HEK293T (cell line): ENCODE results near the gene CLEC4F.

Source experiments
- CTCF ChIA-PET: fragments of 350-600 bp; formaldehyde crosslinking; extraction: SDS; loops from one replicate; lab custom pipeline; 2021; ENCODE audit warnings: antibody characterized with exemption, inconsistent platforms; lab: Yijun Ruan, JAX
- POLR2A ChIA-PET: fragments of 350-600 bp; formaldehyde crosslinking; extraction: SDS; loops from one replicate; lab custom pipeline; 2020; ENCODE audit warnings: antibody characterized with exemption, inconsistent platforms; lab: Yijun Ruan, JAX
- DNase-seq: peaks from one replicate; pipeline ENCODE4 v3.0.0; 2012; ENCODE audit warnings: mixed read lengths; ENCODE audit errors: extremely low spot score
- ARNT ChIP-seq: fragments of 450-650 bp; IDR thresholded peaks from 2 replicates; pipeline ENCODE4 v1.6.1; 2017; ENCODE audit warnings: mild to moderate bottlenecking
- BHLHE40 ChIP-seq: fragments of 450-650 bp; IDR thresholded peaks from 2 replicates; pipeline ENCODE4 v1.6.1; 2016; ENCODE audit warnings: mild to moderate bottlenecking, moderate library complexity, borderline replicate concordance
- CTBP1 ChIP-seq: fragments of 450-650 bp; IDR thresholded peaks from 2 replicates; pipeline ENCODE4 v1.6.1; 2016; ENCODE audit warnings: borderline replicate concordance
- ELF4 ChIP-seq: fragments of 450-650 bp; IDR thresholded peaks from 2 replicates; pipeline ENCODE4 v1.6.1; 2017; ENCODE audit warnings: antibody characterized with exemption
- FOXA1 ChIP-seq: fragments of 450-650 bp; IDR thresholded peaks from 2 replicates; pipeline ENCODE4 v1.6.1; 2016; ENCODE audit warnings: mild to moderate bottlenecking
- FOXK2 ChIP-seq: fragments of 450-650 bp; IDR thresholded peaks from 2 replicates; pipeline ENCODE4 v1.6.1; 2016; ENCODE audit warnings: mild to moderate bottlenecking
- FOXM1 ChIP-seq: fragments of 450-650 bp; IDR thresholded peaks from 2 replicates; pipeline ENCODE4 v1.6.1; 2017; ENCODE audit warnings: mild to moderate bottlenecking, borderline replicate concordance
- HDGF ChIP-seq: fragments of 450-650 bp; IDR thresholded peaks from 2 replicates; pipeline ENCODE4 v1.6.1; 2017; ENCODE audit warnings: antibody characterized with exemption, borderline replicate concordance
- L3MBTL2 ChIP-seq: fragments of 450-650 bp; conservative IDR thresholded peaks from 2 replicates; pipeline ENCODE4 v1.6.1; 2016; ENCODE audit warnings: mild to moderate bottlenecking
- LEF1 ChIP-seq: fragments of 450-650 bp; IDR thresholded peaks from 2 replicates; pipeline ENCODE4 v1.6.1; 2017; ENCODE audit warnings: mild to moderate bottlenecking, borderline replicate concordance
- NFRKB ChIP-seq: fragments of 450-650 bp; IDR thresholded peaks from 2 replicates; pipeline ENCODE4 v1.6.1; 2016; ENCODE audit warnings: mild to moderate bottlenecking, moderate library complexity
- SP1 ChIP-seq: fragments of 450-650 bp; IDR thresholded peaks from 2 replicates; pipeline ENCODE4 v1.6.1; 2017
- SUZ12 ChIP-seq: fragments of 450-650 bp; IDR thresholded peaks from 2 replicates; pipeline ENCODE4 v1.6.1; 2016; ENCODE audit warnings: mild to moderate bottlenecking
- TARDBP ChIP-seq: fragments of 450-650 bp; IDR thresholded peaks from 2 replicates; pipeline ENCODE4 v1.6.1; 2016
- ZNF384 ChIP-seq: fragments of 450-650 bp; IDR thresholded peaks from 2 replicates; pipeline ENCODE4 v1.6.1; 2016
- TF ChIP-seq, protein P1 (sequence below): fragments of 450-650 bp; IDR thresholded peaks from 2 replicates; pipeline ENCODE4 v1.6.1; 2016

The CLEC4F gene

GRCh38 chr2:70828115-70828514, 7.7 kb upstream of the CLEC4F start:
- POLR2A ChIA-PET, result no interaction called here
- no peak for DNase-seq
- TF ChIP-seq SUZ12 (no peak), TARDBP (no peak), ELF4 (no peak), CTBP1 (no peak), FOXM1 (no peak), ZNF384 (no peak), NFRKB (no peak), BHLHE40 (no peak), LEF1 (no peak), SP1 (no peak), FOXK2 (no peak), L3MBTL2 (no peak), ARNT (no peak), HDGF (no peak)
- CTCF ChIA-PET, result no interaction called here

DNA sequence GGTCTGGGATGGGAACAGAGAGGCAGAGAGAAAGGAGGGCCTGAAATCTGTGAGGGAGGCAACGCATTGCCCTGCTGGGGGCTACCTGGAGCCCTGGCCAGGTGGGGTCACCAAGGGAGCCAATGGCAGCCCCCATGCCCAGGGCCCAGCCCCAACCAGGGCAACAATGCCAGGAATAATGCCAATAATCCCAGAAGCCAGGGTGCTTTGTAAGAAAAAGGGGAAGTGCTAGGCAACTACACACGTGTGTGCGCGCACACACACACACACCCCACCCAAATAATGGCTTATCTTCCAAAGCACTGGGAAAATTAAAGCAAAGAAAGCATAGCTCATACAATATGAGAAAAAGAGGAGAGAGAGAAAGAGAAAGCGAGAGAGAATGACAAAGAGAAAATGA, 7.0 kb upstream of the CLEC4F start:
- ChIA-PET CTCF (no interaction called here), POLR2A (no interaction called here)
- no peak for DNase-seq
- TF ChIP-seq, protein P1, sequence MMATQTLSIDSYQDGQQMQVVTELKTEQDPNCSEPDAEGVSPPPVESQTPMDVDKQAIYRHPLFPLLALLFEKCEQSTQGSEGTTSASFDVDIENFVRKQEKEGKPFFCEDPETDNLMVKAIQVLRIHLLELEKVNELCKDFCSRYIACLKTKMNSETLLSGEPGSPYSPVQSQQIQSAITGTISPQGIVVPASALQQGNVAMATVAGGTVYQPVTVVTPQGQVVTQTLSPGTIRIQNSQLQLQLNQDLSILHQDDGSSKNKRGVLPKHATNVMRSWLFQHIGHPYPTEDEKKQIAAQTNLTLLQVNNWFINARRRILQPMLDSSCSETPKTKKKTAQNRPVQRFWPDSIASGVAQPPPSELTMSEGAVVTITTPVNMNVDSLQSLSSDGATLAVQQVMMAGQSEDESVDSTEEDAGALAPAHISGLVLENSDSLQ, result no peak
- TF ChIP-seq NFRKB, result no peak
- TF ChIP-seq FOXK2, result no peak
- TF ChIP-seq TARDBP, result no peak

DNA sequence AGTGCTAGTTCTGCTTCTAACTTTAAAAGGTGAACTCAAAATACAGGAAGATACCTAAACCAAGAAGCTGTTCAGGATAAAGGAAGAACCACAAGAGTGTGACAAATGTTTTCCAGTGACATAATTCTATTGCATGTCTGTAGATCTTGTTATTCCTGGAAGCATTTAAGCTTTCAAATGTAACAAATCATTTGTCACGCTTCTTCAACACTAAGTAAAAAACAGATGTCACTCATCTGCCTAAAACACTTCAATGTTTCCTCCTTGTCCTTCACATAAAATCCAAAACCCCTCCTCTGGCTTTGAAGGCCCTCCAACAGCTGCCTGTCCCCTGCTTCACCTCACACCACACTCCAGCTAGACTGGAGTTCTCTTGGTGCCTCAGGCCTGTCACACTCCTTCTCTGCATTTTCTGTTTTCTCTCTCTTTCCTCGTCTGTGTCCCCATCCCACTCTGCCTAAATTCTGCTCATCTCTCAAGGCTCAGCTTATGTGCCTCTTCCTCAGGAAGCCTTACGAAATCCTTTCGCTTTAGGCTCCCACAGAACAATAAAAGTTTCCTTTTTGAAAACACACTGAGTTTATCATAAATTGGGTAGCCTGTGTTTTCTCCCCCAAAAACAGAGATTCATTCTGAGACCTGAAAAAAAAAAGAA, 6.4 kb upstream of the CLEC4F start:
- no peak for DNase-seq
- CTCF ChIA-PET, result interaction anchor here (0.9 kb wide), 1 partner anchor 30 kb away, joined by 3 read pairs; no protein-coding TSS in a partner anchor
- no peak for TF ChIP-seq HDGF
- TF ChIP-seq TARDBP, result no peak
- no peak for TF ChIP-seq ARNT
- TF ChIP-seq CTBP1, result no peak
- no peak for TF ChIP-seq LEF1
- TF ChIP-seq, protein P1, result no peak
- TF ChIP-seq FOXA1, result no peak
- TF ChIP-seq NFRKB, result no peak
- POLR2A ChIA-PET, result no interaction called here

- TF ChIP-seq L3MBTL2, result no peak
- TF ChIP-seq FOXA1, result no peak
- TF ChIP-seq LEF1, result no peak
- POLR2A ChIA-PET, result no interaction called here
- CTCF ChIA-PET, result no interaction called here
- DNase-seq, result no peak
These were observed 2.9 kb upstream of the CLEC4F start for GRCh38 chr2:70823249-70823648.

DNA sequence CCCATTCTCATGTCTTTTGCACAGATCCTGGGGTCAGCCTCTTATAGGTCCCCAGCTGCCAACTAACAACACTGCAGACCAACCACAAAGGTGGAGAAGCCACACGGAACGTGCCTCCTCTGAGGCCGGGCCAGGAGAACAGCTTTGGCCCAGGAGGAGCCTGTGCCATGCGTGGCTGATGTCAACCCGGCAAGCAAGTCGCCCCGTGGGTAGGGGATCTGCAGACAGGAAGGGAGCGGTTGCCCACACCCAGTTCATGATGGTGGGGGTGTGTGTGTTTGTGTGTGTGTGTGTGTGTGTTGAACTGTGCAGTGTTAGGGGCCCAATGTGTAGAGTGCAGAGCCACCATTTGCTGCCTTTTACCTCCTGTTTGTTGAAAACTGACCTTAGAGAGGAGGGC, 2.4 kb upstream of the CLEC4F start:
- TF ChIP-seq FOXA1 (no peak), ZNF384 (no peak), FOXK2 (no peak), SP1 (no peak)
- TF ChIP-seq, protein P1, result no peak
- CTCF ChIA-PET, result no interaction called here
- no peak for DNase-seq
- POLR2A ChIA-PET, result no interaction called here

- ChIA-PET POLR2A (no interaction called here), CTCF (no interaction called here)
- no peak for DNase-seq
- no peak for TF ChIP-seq NFRKB
- TF ChIP-seq, protein P1, result no peak
- TF ChIP-seq FOXA1, result no peak
- no peak for TF ChIP-seq FOXM1
- no peak for TF ChIP-seq ELF4
- no peak for TF ChIP-seq L3MBTL2
- no peak for TF ChIP-seq FOXK2
- TF ChIP-seq LEF1, result no peak
- TF ChIP-seq CTBP1, result no peak
- no peak for TF ChIP-seq SUZ12
- no peak for TF ChIP-seq ZNF384
- TF ChIP-seq HDGF, result no peak
- no peak for TF ChIP-seq TARDBP
- TF ChIP-seq BHLHE40, result no peak
- TF ChIP-seq SP1, result no peak
- TF ChIP-seq ARNT, result no peak
These were observed 3.0 kb downstream of the CLEC4F start for GRCh38 chr2:70817284-70817954.
